ENCODE measurements around the gene PRRC2B.

PRRC2B gene

DNA sequence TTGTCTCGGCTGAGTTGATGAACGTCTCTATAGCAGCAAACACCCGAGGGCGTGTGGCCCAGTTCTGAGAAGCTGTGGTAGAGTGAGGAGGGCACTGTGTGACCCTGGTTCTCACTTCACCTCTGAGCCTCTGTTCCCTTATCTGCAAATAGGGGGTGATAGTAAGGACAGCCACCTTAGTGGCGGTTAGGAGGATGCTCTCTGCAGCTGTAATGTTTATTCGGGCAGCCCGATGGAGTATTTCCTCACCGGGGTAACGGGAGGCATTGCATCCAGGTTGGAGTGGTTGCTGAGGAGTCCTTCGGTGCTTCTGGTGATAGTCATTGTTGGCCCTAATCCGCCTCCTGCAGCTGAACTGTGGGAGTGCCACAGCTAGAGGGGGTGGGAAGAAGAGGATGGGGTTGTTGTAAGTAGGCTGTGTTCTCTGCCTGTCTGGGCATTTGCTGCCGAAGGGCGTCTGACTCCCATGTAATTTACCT, 13.9 kb downstream of the PRRC2B start:
- DNase-seq (ENCODE audit: low spot score) (no peak), FAIRE-seq (no peak)

DNA sequence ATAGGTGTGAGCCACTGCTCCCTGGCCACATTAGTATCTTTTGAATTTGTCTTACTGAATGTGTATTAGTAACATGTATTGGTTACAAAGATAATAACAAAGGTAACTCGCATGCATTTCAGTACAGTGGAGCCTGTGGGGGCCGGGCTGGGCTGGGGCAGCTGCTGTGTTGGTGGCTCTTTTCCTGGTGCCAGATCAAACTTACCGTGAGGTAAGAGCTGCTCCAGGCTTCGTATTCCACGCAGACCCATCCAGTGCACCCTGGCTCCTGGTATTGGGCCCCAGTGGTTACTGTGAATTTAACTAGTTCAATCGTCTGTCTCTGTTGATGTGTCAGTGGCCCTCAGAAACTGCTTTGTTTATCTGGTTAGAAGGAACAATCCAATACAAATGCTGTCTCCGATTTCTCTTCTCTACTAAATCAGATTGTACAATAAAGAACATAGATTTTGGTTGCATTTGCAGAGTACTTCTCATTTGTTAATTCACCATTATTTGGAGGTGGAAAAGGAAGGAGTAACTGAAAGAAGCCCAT, 15.6 kb downstream of the PRRC2B start:
- FAIRE-seq (no peak), DNase-seq (ENCODE audit: low spot score) (no peak)

DNA sequence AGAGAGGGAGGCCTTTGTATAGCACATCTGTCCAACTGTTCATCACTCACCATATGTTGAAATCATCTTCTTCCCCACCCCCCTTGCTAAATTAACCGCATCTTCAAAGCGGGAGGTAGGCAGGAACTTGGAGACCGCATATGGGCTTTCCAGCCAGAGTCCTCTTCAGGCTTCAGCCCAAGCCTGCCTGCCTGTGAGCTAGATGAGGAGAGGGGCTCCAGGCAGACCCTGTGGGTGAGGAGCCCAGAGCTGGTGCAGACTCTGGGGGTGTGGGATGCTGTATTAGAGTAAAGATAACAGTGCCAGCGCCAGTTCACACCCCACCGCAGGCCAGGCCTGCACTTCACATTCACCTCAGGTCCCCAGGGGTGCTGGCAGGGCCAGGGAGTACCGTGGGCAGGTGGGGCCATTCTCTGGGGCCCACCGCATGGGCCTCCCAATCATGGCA, 16.2 kb downstream of the PRRC2B start:
- FAIRE-seq (no peak), DNase-seq (ENCODE audit: low spot score) (no peak)

DNA sequence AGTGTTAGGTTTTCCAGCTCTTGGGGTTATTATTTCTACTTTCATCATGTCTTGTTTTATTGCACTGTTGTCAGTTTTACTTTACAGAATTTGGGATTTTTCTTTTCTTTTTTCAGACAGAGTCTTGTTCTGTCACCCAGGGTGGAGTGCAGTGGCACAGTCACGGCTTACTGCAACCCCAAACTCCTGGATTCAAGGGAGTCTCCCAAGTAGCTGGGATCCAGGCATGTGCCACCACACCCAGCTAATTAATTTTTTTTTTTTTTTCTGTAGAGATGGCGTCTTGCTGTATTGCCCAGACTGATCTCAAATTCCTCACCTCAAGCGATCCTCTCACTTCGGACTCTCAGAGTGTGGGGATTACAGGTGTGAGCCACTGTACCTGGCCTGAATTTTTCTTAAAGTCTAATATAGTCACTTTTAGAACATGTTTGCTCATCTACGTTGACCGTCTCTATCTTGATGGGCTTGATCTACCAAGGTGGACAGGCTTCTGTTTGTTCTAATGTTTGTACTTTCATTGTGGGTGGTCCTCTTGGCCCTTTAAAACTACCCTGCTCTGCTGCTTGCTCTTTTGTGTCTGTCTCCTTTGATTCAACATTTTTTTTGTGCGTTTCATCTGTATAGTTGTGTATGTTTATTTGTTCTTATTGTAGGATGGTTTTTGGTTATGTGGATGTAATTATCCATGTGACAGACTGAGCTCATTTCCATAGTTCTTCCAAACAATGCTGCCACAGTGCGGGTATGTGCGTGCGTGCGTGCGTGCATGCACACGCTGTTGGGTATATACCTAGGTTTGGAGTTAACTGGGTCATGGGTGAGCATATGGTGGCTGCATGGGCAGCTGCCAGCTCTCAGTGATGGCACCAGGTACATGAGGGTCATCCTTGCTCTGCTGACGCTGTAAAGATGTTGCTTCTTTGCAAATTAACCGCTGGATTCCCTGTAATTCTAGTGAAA, 18.1 kb downstream of the PRRC2B start:
- FAIRE-seq (no peak), DNase-seq (ENCODE audit: low spot score) (no peak)

DNA sequence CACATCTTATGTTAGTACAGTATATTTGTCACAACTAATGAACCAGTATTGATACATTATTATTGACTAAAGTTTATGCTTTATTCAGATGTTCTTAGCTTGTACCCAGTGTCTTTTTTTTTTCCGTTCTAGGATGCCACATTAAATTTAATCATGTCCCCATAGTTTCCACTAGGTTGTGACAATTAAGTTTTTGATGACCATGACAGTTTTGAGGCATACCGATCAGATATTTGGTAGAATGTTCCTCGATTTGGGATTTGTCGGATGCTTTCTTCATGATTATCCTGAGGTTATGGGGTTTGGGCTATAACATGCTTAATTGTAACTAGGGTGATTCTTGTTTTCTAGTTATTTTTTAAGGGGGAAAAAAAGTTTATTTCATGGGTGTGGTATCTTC, 22.6 kb downstream of the PRRC2B start:
- FAIRE-seq = no peak
- DNase-seq (ENCODE audit: low spot score) = no peak

DNA sequence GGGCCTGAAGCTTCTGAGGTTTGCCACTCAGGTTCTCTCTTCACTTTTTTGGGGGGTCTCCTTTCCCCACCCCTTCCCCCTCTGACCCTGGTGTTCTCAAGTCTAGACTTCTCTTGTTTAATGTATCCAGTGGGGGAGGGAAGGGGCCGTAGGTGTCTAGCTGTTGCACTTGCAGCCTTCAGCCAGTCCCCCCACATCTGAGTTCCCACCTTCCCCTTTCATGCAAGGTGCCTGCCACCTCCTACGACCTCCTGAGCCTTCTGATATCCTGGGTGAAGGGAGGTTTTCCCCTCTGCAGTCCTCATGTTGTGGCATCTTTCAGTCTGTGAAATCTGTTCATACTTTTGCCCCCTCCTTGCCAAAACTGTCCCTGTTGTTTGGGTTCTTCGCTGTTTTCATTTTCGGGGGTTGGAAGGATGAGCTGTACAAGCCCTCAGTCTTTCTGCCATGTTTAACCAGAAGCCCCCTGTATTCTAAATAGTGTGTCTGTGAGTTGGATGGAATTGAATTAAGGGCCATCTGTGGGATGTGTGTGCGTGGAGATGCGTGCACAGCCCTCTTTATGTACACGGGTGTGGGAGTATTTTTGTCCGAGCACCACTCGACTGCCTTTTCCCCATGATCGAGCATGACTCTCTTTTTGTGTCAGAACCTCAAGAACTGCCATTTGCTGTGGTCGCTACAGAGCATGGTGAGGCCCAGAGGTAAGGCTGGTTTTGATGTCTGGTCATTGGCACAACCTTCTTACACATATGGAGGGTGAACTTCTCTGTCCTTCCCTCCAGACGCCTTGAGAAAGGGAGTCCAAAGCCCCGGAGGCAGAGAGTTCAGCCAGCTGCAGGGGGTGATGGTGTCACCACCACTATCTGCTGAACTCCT, 23.6 kb downstream of the PRRC2B start:
- DNase-seq (ENCODE audit: low spot score) (no peak), FAIRE-seq (no peak)

DNA sequence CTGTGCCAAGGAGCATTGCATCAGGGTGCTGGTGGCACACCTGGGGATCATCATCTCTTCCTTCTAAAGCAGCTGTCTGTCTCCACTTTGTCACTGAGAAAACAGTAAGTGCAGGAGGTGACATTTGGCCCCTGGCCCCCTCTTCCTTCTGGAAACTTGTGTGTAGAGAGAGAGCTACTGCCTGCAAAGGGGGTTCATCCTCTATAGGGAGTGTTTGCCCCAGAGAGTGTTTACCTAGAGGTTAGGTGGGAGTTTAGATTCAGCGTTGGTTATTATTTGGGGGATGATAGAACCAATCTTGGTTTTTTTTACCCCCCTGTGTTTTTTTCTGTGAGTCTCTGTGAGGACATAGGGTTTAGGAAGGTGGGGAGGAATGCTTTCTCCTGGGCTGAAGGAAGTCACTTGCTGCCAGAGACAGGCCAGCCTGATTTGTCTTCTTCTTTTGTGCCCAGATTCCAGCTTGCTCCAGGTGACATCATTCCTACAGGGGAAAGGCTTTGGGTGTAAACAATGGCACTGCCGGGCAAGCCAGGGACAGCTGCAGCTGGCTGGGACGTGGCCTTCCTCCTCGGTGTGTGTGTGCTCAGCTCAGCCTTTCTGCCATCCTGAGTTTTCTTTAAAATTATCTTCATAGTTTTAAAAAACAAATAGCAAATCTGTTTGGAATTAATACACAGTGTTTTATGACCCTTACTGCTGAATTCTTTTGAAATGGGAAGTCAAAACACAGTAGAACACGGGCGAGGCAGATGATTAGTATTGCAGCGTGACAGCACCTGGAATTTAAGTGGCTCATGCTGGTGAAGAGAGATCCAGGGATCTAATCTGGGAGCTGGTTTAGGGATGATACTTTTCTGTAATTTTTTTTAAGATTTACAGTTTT, 24.5 kb downstream of the PRRC2B start:
- FAIRE-seq = no peak
- no peak for DNase-seq (ENCODE audit: low spot score)

DNA sequence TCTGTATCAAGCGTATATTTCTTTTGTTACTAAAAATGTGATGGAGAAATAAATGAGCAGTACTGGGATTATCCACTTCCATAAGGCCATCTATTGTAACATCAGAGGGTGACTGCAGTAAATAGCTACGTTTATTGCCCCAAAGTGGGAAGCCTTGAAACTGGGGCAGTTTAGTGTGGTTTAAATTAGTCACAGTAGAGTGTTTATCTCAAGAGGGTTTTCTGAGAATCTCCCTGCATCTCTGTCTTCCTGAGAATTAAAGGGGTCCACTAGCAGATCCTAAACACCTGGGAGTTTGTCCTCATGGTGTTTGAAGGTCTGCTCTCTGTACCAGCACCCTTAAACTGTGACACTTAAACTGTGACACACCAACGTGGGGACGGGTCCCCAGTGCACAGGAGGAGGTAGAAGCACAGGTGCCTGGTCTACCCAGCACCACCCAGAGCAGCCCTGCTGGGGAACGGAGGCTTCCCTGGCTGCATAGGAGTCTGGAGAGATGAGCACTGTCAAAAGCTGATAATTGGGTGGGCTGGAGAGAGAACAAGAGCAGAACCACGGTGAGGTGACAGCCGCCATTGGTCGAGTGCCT, 25.2 kb downstream of the PRRC2B start:
- FAIRE-seq = no peak
- DNase-seq (ENCODE audit: low spot score) = no peak

DNA sequence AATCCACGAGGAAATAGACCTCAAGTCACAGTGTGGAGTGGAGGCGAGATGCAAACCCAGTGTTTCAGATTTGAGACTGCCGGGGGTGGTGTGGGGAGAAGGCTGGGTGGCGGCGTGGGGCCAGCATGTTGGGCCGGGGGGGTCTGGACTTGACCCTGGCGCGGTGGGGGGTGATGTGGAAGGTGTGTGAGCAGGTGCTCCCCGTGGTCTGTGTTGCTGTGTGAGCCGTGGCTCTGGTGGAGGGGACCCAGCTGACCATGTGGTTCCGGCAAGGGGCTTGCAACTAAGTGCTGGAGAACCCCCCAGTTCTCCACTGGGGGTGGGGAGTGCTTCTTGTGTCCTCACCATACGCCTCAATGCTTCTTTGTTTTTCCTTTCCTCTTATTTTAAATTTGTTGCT, 25.8 kb downstream of the PRRC2B start:
- FAIRE-seq (no peak), DNase-seq (ENCODE audit: low spot score) (no peak)

DNA sequence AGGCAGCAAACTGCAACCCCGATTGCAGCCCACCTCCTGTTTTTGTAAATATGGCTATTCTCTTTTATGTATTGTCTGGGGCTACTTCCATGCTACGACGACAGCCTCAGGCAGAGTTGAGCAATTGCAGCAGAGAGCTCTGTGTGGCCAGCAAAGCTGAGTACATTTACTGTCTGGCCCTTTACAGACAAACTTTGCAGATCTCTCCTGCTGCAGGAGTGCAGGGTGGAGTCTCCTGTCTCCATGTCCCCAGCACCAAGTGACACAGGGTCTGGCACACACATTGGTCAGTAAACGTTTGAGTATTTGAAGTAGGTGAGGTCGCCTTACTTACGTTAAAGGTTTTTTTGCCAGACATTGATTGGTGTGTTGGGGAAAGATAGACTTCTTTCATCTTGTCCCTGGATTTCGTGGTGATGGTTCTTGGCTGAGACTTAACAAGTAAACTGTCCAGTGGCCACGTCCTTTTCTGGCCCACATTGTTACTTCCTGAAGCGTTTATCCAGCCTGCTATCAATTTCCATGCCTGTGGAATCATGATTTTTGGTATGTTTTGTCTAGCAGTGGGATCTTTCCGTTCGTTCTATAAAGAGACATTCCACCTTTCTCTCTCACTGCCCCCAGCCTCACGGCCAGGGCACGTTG, 27.2 kb downstream of the PRRC2B start:
- DNase-seq (ENCODE audit: low spot score) = no peak
- no peak for FAIRE-seq

DNA sequence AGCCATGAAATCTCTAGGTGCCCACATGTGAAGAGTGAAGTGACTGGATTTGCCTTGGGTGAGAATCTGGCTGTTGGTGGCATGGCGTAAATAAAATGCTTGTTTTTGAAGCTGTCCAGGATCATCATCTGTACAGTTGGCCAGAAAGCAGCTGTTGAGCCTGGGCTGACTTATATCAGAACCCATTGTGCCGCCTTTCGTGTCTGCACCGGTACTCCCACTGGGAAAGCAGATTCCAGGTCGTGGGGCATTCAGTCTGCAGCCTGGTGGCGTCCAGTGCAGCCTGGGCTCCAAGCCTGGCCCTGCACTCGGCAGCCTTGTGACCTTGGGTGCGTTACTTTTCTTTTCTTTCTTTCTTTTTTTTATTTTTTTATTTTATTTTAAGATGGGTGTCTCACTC, 27.8 kb downstream of the PRRC2B start:
- DNase-seq (ENCODE audit: low spot score) (no peak), FAIRE-seq (no peak)

DNA sequence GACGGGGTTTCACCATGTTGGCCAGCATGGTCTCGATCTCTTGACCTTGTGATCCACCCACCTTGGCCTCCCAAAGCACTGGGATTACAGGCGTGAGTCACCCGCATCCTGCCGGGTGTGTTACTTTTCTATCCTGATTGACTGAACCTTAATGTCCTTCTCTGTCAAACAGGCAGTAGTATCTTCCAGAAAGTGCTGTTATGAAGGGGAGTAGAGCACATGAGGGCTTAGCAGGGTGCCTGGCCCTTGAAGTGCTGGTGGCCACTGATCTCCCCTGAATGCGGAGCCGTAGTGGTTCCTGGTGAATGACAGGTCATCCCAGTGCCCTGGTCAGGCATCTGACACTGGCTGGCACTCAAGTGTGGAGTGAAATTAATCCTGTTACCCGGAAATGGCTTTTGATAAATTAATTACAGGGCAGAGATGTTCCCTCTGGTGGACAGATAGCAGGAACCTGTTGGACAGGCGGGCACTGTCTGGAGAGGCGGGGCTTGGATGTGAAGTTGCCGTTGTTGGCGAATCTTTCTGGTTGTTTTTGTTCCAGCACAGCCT, 28.4 kb downstream of the PRRC2B start:
- DNase-seq (ENCODE audit: low spot score) (no peak), FAIRE-seq (no peak)

DNA sequence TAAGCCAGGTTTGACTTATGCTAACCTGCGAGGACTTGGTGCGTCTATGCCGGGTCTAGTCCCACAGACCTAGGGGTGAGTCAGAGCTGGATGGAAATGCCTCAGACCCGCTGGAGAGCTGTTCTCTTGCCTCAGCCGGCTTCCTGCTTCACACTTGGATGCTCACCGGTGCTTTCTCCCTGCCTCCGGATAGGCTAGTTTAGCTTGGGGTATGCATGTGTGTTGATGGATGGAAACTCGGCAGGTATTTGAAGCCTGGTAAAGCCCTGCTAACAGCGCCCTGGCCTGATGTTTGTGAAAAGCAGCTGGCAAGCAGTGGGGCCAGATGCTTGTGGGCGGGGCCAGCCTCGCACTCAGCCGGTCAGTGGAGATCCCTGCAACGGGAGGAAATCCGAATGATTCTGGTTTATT, 29.3 kb downstream of the PRRC2B start:
- FAIRE-seq (no peak), DNase-seq (ENCODE audit: low spot score) (peak; percentile 13)

DNA sequence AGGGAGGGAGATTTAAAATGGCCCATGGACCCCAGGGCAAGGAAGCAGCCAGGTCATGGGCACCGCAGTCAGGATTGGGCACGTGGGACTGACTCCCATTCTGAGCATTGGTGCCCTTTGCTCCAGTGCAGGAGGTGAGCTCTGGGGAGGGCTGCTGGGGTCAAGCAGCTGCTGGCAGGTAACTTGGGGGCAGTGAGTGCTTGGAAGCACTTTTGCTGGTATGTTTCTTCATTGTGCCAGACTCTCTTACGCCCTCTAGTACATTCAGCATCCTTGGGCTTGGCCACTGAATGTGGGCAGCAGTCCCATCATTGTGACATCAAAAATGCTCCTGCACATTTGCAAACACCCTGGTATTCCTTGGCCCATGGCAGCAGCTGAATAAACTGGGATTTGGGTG, 32.7 kb downstream of the PRRC2B start:
- FAIRE-seq = no peak
- DNase-seq (ENCODE audit: low spot score) = no peak

DNA sequence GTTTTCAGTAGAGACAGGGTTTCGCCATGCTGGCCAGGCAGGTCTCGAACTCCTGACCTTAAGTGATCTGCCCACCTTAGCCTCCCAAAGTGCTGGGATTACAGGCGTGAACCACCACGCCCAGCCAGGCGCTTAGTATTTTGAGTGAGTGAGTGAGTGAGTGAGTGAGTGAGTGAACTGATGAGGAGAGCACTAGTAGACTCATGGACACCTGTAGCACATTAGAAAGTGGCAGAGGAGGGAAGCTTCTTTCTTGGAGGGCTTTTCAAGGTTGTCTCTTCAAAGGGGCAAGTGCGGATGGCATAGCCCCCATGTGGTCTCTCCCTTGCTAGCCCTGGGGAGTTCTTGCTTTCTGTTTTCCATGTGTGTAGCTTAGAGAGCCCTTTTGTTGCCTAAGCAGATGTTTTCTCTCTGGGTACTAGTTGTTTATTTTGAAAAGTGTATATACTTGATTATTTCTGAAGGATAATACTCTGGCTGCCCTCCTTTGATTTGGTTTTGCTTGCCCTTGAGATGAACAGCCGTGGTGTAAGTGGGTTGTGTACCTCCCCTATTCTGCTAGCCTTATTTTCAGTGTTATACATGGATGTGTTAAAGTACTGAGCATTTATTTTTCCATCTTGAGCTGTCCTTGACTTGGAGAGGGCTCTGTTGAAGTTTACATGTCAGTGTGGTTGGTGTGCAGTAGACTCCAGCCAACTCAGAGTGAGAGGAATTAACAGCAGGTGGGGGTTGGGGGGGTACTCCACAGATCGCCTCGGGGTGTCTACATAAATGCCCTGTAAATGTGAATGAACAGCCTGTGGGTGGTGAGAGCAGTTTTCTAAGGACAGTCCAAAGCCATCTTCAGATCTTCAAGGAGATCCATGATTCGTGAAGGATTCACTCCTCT, 35.5 kb downstream of the PRRC2B start:
- no peak for FAIRE-seq
- DNase-seq (ENCODE audit: low spot score) = no peak

DNA sequence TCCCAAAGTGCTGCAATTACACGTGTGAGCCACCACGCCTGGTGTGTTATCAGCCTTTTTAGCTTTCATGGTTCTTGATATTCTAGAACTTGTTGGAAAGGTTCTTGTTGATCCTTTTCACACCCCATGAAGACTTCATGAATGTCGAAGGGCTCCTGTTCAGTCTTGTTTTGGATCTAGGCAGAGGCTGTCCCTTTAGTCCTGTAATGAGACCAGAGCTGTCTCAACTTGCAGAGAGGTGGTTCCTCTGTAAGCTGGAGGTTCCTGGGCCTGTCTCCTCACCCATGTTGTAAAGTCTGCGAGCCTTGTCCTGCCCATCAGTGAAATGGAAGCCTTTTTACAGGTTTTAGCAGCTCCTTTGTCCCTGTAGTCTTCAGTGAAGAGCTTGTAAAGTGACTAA, 38.2 kb downstream of the PRRC2B start:
- FAIRE-seq (no peak), DNase-seq (ENCODE audit: low spot score) (no peak)

DNA sequence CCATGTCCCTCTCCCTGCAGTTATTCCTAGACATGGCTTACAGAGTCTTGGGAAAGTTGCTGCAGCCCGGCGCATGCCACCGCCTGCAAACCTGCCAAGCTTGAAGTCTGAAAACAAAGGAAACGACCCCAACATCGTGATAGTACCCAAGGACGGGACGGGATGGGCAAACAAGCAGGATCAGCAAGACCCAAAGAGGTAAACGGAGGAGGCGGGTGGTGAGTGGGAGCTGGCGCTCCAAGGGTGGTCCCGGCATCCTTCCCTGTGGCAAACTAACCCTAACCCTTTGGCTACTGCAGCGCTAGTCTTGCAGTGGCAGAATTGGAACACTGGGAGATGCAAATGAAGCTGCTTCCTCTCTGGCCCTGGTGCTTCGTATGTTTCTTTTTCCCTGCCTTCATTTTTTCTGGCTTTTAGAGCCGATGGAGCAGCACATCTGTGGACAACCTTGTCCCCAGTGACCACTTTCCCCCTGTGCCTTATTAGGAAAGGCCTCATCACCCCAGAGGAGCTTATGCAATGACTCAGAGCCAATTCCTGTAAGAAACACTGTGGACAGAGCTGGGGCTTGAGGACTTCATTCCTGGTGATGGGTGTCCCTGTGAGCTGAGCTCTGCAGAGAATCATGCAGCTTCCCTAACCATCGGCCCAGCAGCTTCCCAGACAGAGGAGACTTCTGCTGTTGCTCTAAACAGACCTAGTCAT, 38.9 kb downstream of the PRRC2B start:
- no peak for DNase-seq (ENCODE audit: low spot score)

DNA sequence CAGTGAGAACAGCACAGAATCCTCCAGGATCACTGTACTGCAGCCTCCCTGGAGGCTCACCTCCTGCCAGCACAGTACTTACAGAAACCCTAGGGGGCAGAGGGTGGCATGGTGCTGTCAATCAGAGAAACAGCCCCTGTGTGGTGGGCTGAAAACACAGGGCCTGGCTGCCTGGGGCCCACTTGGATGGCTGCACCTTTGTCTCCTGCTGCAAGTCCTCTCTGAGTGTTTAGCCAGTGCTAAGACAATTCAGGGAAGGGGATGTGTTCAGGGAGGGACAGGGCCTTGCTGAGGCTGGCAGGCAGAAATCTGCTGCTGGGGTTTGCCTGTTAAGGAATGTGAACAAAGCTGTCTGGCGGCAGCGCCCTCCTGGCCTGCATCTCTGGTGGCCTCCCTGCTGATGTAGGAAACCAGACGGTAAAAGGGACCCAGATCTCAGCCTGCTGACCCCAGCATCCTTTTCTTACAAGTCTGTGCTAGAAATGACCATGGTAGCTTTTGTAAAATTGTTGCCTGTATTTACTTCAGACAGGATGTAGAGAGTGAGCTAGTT, 39.5 kb downstream of the PRRC2B start:
- no peak for FAIRE-seq
- no peak for DNase-seq (ENCODE audit: low spot score)

More for the DNA sequence above, 38.9 kb downstream of the PRRC2B start:
- no peak for FAIRE-seq

All from urothelium cell line (cell line).